NT2/D1 (cell line): Measurements from ENCODE around the gene FBXO17.

Source experiments
- SUZ12 ChIP-seq: IDR thresholded peaks from 2 replicates; pipeline ENCODE4 v1.6.1; 2011; ENCODE audit not compliant: insufficient read length, insufficient read depth; ENCODE audit errors: extremely low read depth
- YY1 ChIP-seq: IDR thresholded peaks from 2 replicates; pipeline ENCODE4 v1.6.1; 2011; ENCODE audit not compliant: insufficient read length, insufficient read depth
- ZNF274 ChIP-seq: IDR thresholded peaks from 2 replicates; pipeline ENCODE4 v1.6.1; 2011; ENCODE audit warnings: mild to moderate bottlenecking, low read depth, low read length

- TF ChIP-seq YY1 (no peak), SUZ12 (no peak), ZNF274 (no peak)
These were observed 75.3 kb downstream of the FBXO17 start for GRCh38 chr19:38900202-38900629.
